ENCODE data around the gene CD164L2.
"Not testable (repeated sequence)": the region's sequence is repeated elsewhere in the genome, so short reads cannot be mapped to it uniquely, and the experiment has no call there.

Gene CD164L2

GRCh38 chr1:27383039-27383605, at the start of gene CD164L2:
Gene CD164L2 (minus strand): TSS chr1:27383333. CDS start chr1:27383239, 94 bp downstream.
- peak; percentile 72 for DNase-seq

GRCh38 chr1:27432725-27433124, 49.6 kb upstream of the CD164L2 start:
- DNase-seq, result not testable (repeated sequence)

- DNase-seq, result no peak
These were observed 48.4 kb upstream of the CD164L2 start for GRCh38 chr1:27431601-27431940.

- DNase-seq, result no peak
These were observed 47.9 kb upstream of the CD164L2 start for GRCh38 chr1:27430903-27431600.

- DNase-seq, result no peak
These were observed 45.9 kb upstream of the CD164L2 start for GRCh38 chr1:27429029-27429425.

GRCh38 chr1:27428316-27429028, 45.3 kb upstream of the CD164L2 start:
- DNase-seq, result no peak

- no peak for DNase-seq
These were observed 44.7 kb upstream of the CD164L2 start for GRCh38 chr1:27427816-27428315.

- DNase-seq, result no peak
These were observed 44.2 kb upstream of the CD164L2 start for GRCh38 chr1:27427329-27427728.

- DNase-seq, result no peak
These were observed 40.6 kb upstream of the CD164L2 start for GRCh38 chr1:27423709-27424108.

GRCh38 chr1:27418326-27419185, 35.4 kb upstream of the CD164L2 start:
- DNase-seq, result peak; percentile 75

- no peak for DNase-seq
These were observed 34.6 kb upstream of the CD164L2 start for GRCh38 chr1:27417713-27418112.

- peak; percentile 54 for DNase-seq
These were observed 33.4 kb upstream of the CD164L2 start for GRCh38 chr1:27416387-27417111.

- no peak for DNase-seq
These were observed 31.0 kb upstream of the CD164L2 start for GRCh38 chr1:27414091-27414490.

GRCh38 chr1:27413004-27413403, 29.9 kb upstream of the CD164L2 start:
- DNase-seq, result no peak

GRCh38 chr1:27412502-27412901, 29.4 kb upstream of the CD164L2 start:
- no peak for DNase-seq

GRCh38 chr1:27410709-27411108, 27.6 kb upstream of the CD164L2 start:
- no peak for DNase-seq

GRCh38 chr1:27409669-27410068, 26.5 kb upstream of the CD164L2 start:
- DNase-seq, result no peak

- no peak for DNase-seq
These were observed 25.0 kb upstream of the CD164L2 start for GRCh38 chr1:27408151-27408550.

- not testable (repeated sequence) for DNase-seq
These were observed 23.7 kb upstream of the CD164L2 start for GRCh38 chr1:27406791-27407190.

GRCh38 chr1:27406362-27406680, 23.2 kb upstream of the CD164L2 start:
- DNase-seq, result no peak

- DNase-seq, result not testable (repeated sequence)
These were observed 22.6 kb upstream of the CD164L2 start for GRCh38 chr1:27405598-27406361.

- no peak for DNase-seq
These were observed 21.9 kb upstream of the CD164L2 start for GRCh38 chr1:27405074-27405473.
